GM21528 (cell line): ENCODE measurements around the gene TMC3.
A peak's percentile ranks its signal among the peaks of the same experiment; 100 is the strongest.

ENCODE experiments used
- ATAC-seq: cut with Tn5 transposase; IDR thresholded peaks from one replicate; pipeline ENCODE4 v1.9.1; 2021; ENCODE audit warnings: mild to moderate bottlenecking, moderate library complexity; ENCODE audit not compliant: unreplicated experiment, low FRiP score

The TMC3 gene

GRCh38 chr15:81326466-81327212, 47.4 kb downstream of the TMC3 start:
- ATAC-seq, result no peak

- ATAC-seq, result peak; percentile 99
Observed at GRCh38 chr15:81323944-81324881, 49.8 kb downstream of the TMC3 start, which contains the start of gene STARD5. Gene STARD5, minus strand, starts transcription at chr15:81324141. Its CDS starts 42 bp downstream, at chr15:81324099.

GRCh38 chr15:81323559-81323943, 50.5 kb downstream of the TMC3 start:
- ATAC-seq, result peak; percentile 26

- ATAC-seq, result no peak
Observed at GRCh38 chr15:81322676-81323253, 51.2 kb downstream of the TMC3 start.

- no peak for ATAC-seq
Observed at GRCh38 chr15:81321667-81322066, 52.3 kb downstream of the TMC3 start.

DNA sequence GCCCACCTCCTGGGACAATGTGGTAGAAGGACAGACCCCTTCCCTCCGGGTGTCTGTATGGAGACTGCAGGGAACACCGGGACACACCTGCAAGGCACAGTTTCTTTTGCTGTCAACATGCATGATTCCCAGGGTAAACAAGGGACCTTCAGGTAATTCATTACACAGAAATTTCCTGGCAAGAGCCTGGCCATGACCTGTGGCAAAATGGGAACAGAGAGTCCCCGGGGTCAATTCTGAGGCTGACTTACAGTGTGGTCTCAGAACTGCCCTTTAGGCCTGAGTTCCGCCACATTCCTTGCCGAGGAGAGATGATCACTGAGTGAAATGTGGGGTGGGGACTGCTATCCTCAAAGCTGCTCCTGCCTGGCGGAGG, 56.4 kb downstream of the TMC3 start:
- no peak for ATAC-seq

DNA sequence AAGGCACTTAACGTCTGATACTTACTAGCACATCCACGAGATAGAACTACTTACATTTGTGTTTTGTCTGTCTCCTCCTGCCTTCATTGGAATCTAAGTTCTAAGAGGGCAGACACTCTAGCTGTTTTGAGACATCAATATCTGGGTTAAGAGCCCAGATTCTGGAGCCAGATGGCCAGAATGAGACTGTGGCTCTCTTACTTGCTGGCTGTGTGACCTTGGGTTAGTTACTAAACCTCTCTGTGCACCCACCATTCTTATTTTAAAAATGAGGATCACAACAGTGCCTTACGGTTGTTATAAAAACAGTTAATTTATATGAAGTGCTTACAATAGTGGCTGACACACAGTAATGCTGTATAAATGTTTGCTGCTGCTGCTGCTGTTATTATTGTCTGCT, 57.7 kb downstream of the TMC3 start:
- ATAC-seq, result no peak

DNA sequence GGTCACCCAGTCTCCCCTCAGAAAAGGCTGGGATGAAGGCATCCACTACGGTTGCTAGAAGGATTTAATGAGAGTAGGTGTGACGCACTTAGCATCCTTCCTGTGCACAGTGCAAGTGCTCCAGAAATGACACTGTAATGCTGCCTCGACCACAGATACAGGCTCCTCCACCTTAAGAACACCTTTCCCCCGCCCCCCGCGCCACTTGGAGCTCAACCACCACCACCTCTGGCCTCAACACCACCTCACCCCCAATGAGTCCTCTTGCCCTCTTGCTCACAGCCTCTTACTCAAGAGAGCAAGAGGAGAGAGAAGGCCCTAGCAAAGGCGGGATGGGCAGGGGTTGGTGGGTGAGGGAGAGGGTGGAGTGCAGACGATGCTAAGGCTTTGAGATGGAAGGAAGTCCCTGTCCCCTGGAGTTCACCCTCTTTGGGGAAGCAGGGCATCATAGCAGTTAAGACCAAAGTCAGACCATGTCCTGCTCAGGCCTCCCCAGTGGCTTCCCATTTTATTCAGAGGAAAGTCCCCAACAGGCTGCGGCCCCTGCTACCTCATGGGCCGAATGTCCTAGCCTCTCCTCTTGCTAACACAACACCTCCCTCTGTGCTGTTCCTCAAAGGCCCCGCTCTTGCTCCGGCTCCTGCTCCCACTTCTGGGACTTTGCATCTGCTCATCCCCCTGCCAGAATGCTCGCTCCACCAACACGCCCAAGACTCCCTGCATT, 58.4 kb downstream of the TMC3 start:
- no peak for ATAC-seq

GRCh38 chr15:81314378-81314777, 59.6 kb downstream of the TMC3 start:
- no peak for ATAC-seq

DNA sequence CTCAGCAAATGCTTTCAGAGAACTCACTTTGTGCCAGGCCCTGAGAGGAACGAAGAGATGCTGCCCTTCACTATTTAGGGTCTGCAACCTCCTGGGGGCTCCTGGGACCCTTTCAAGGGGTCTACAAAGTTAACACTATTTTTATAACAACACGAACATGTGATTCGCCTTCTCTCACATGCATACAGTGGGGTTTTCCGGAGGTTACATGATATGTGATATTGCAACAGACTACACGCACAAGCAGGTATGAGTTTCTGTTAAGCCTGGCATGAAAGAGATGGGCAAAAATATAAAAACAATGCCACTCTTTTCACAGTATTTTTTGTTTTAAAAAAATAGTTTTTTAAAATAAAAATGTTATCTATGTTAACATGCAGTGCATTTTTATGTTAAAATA, 60.3 kb downstream of the TMC3 start:
- no peak for ATAC-seq

DNA sequence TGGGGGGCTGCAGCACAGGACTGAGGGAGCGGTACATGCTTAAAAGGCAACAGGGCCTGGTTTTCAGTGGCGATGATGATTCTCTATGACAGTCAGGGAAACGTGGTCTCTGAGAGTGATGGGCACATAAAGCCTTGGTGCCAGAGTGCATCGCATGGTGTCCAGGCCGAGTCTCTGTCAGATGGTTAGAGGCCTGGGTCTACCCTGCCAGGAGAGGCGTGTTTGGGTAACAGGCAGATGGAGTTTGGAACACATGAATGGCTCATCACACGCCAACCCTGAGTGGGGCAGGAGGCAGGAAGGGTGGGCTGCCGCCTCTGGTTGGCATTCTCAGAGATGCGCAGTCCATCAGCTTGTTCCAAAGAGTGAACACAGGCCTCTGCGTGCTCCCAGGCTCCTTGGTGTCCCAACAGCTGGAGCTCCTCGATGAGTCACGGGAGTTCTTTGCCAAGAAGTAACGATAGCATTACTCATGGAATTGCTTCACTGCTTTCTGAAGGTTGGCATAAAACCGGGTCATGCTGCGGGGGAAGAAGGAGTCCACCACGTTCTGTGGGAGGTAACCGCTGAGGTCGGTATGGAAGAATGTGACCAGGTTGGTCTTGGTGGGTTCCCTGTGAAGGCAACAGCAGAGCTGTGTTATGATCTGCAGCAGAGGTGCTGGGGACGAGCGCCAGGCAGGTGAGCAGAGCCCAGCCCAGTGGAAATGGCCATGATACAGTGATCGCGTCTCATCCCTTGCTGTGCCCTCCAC, 61.0 kb downstream of the TMC3 start:
- no peak for ATAC-seq

DNA sequence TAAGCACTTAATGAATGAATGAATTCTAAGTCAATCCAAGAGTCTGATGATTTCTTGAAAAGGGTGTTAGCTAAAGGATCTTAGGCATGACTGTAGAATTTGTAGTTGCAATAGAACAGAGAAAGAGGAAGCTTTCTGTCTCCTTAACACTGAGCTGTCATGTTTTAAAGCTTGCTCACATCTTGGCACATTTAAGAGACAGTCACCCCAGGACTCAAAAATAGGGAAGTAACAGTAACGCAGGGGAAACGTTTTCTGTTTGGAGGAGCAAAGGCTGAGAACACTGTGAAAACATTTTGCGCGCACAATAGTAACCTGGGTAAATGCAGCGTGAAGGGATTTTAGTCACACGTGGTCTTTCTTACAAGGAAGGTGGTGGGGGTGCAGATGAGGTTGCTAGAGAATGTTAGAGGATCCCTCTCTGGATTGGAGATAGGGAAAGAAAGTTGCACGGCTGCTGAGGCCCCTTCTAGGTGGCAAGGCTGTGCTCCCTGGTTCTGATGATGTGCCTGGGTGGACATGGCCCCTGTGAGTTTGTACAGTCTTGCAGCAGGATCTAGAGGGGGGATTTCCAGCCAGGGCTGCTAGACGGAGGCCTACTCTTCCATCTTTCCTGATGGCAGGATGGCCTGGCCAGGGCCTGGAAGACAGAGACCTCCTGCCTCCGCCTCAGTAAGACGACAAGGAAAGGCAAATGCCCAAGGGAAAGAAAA, 62.1 kb downstream of the TMC3 start:
- no peak for ATAC-seq

GRCh38 chr15:81310480-81310879, 63.5 kb downstream of the TMC3 start:
- ATAC-seq, result no peak

DNA sequence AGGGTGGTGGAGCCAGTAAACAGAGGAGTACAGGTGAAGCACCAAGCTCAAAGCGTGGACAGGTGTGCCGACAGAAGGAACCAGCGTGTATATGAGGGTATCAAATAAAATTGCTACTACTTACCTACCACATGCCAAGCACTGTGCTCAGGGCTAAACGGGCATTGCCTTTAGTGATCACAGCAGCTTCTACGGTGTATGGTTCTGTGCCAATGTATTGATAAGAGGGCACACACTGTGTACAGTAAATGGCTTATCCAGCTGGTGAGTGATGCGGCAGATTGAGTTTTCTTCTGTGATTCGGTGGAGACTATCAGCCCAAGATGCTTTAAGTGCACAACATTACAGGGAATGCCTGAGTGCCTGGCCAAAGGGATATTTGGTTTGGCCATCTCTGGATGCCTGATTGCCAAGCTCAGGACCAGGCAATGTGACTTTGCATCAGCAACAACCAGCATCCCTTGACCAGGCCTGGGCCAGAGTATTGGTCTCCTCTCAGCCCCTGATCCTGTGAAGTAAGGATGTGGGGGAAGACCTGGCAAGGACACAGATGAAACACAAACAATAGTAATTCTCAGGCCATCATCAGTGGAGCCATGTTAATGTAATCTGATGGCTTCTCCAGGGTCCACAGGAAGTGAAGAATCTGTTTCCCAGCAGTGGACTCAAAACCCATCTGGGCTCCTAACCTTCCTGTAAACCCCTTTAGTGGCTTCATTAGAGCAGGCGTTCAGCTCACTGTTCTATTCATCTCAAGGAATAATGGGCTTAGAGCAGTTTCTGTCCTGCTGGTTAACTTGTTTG, 64.2 kb downstream of the TMC3 start:
- ATAC-seq, result no peak

DNA sequence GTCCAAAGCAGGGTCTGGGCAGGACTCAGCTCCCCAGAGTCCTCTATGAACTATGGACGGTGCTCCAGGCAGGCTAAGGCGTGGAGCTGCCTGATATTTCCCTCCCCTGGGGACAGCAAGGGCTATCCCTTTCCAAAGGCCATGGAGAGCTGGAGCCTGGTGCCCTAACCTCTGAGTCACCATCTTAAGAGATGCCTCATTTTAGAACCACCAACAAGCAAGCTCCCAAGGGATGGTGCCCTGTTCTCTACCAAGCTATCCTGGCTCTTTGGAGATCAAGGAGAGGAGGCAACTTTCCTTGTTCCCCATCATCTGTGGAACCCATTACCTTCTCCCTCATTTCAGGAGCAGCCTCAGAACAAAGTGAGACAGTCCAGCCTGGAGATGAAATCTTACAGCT, 65.8 kb downstream of the TMC3 start:
- no peak for ATAC-seq

- no peak for ATAC-seq
Observed at GRCh38 chr15:81304226-81304625, 69.8 kb downstream of the TMC3 start.

DNA sequence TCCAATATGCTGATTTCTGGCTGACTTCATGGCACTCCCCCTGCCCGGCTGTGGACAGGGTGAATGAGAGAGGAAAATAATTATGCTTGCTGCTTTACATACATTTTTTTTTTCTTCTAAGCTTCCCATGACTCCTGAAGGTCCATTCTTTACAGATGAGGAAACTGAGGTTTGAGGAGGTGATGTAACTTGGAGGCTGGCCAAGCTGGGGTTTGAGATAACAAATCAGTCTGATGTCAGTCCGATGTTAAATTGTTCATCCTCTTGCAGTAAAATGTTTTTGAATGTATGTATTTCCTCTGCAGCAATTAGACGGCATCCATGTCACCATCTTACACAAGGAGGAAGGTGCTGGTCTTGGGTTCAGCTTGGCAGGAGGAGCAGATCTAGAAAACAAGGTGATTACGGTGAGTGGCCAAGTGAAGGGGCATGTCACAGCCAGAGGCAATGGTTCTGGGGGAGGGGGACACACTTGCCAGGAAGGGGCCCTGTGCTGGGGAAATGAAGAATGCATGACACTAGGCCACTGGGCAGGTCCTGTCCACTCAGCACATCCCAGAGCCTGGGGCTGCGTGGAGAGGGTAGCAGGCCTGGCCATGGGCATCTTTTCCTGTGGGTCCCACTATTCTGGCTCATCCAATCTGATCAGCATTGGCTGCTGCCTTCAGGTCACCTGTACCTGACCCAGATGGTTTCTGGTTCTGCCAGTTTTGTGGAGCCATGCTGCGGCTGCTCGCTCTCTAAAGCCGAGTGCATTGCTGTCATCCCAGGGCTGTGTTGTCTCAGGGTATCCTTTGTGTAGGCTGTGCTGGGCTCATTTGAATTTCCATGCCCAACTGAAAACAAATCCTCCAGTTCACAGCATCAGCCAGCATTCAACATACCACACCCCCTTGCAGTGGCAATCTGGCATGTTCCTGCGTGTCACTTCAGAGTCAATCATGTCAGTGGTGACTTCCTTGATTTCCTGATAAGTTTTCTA, 70.5 kb downstream of the TMC3 start:
- no peak for ATAC-seq
